PC-3 (cell line): ENCODE measurements around the gene TTLL9.

Experiments used
- CTCF ChIP-seq: fragments of 300-600 bp; sonication (generic); conservative IDR thresholded peaks from 2 replicates; pipeline ENCODE4 v1.5.1; 2017; ENCODE audit warnings: antibody characterized with exemption, low read depth, mild to moderate bottlenecking, low read length
- EZH2 ChIP-seq: fragments of 300-600 bp; sonication (generic); IDR thresholded peaks from one replicate; pipeline ENCODE4 v1.6.1; 2017; ENCODE audit warnings: antibody characterized with exemption, mild to moderate bottlenecking, low read length; ENCODE audit not compliant: unreplicated experiment

GRCh38 chr20:31988430-31989015 is 118.1 kb downstream of the TTLL9 start:
- TF ChIP-seq CTCF (no peak), EZH2 (no peak)
